K562 (cell line): Measurements from ENCODE around the gene ADAMTS15. TPM values are rescaled to one million over a fixed set of nuclear protein-coding genes. Genes with fewer than 3 reads are reported as not detected.

ENCODE experiments used
- AFF1 ChIP-seq, 2 experiments: fragments of 450-650 bp; IDR thresholded peaks; 2 replicates each; pipeline ENCODE4 v1.6.1; 2018; ENCODE audit warnings: mild to moderate bottlenecking in 2 of 2, low read depth in 1 of 2; ENCODE audit not compliant: partially characterized antibody in 2 of 2
- BCOR ChIP-seq: fragments of 450-650 bp; IDR thresholded peaks from 2 replicates; pipeline ENCODE4 v1.6.1; 2016
- CBFA2T3 ChIP-seq: fragments of 450-650 bp; IDR thresholded peaks from 2 replicates; pipeline ENCODE4 v1.6.1; 2017
- CHCHD3 ChIP-seq: fragments of 250-450 bp; sonication (Bioruptor Pico); IDR thresholded peaks from 2 replicates; pipeline ENCODE4 v2.1.2; 2022; ENCODE audit warnings: mild to moderate bottlenecking
- KLF16 ChIP-seq: IDR thresholded peaks from 2 replicates; pipeline ENCODE4 v1.6.1; 2016; ENCODE audit warnings: antibody characterized with exemption
- MCM5 ChIP-seq: fragments of 450-650 bp; IDR thresholded peaks from 2 replicates; pipeline ENCODE4 v1.6.1; 2016; ENCODE audit warnings: low read depth
- NR0B1 ChIP-seq: fragments of 450-650 bp; IDR thresholded peaks from one replicate; pipeline ENCODE4 v1.6.1; 2018; ENCODE audit warnings: mild to moderate bottlenecking, moderate library complexity; ENCODE audit not compliant: partially characterized antibody
- SREBF1 ChIP-seq: fragments of 150-350 bp; IDR thresholded peaks from 2 replicates; pipeline ENCODE4 v1.6.1; 2014; ENCODE audit warnings: antibody characterized with exemption, low read depth, low read length, borderline replicate concordance
- ZBTB5 ChIP-seq: fragments of 450-650 bp; IDR thresholded peaks from 2 replicates; pipeline ENCODE4 v1.6.1; 2017; ENCODE audit warnings: antibody characterized with exemption
- ZFX ChIP-seq: sonication (generic); formaldehyde crosslinking; IDR thresholded peaks from 2 replicates; pipeline ENCODE4 v1.8.0; 2022; ENCODE audit warnings: mild to moderate bottlenecking, missing genetic modification reagents, moderate library complexity
- ZNF143 ChIP-seq: sonication (generic); formaldehyde crosslinking; IDR thresholded peaks from 2 replicates; pipeline ENCODE4 v1.9.0; 2022; ENCODE audit warnings: mild to moderate bottlenecking, missing genetic modification reagents
- ZNF324 ChIP-seq: fragments of 250-450 bp; sonication (Bioruptor Pico); IDR thresholded peaks from 2 replicates; pipeline ENCODE4 v1.4.0; 2020; ENCODE audit warnings: mild to moderate bottlenecking
- polyA plus RNA-seq, 8 experiments: library from polyadenylated mRNA; depleted of rRNA in 4 of 8; stranded (reverse) in 5 of 8; unstranded in 3 of 8; fragments of >200 nt; fragmentation: Nextera tagmentation in 2 of 8; fragmentation: Illumina TruSeq in 1 of 8; extraction: Ambion mirVana in 2 of 8; extraction: Trizol in 1 of 8; gene quantifications; 2 replicates each; pipeline versions ENCODE4 v1.2.1 to v1.2.3, GENCODE V29; 2011 to 2014; ENCODE audit warnings: inconsistent platforms in 1 of 8, missing spikeins in 1 of 8
- total RNA-seq, 7 experiments: library from RNA; depleted of rRNA in 6 of 7; stranded (reverse); fragments of >200 nt in 6 of 7; fragmentation: Illumina TruSeq in 2 of 7; extraction: Trizol in 2 of 7; gene quantifications; 2 replicates each; pipeline versions ENCODE4 v1.2.1 to v1.2.3, GENCODE V29; 2011 to 2021; ENCODE audit warnings: low replicate concordance in 1 of 7

ADAMTS15 gene
- total and polyA plus RNA-seq, 9 of the 15 experiments (the other 6 are each of a cell fraction or from before 2014, with no cell fraction given): 0.04 TPM; not detected in 8

- no peak for TF ChIP-seq AFF1 (IDR thresholded peaks at IDR 0.05; ENCODE audit: low read depth in 1 of 2, partially characterized antibody in 2 of 2)
- no peak for TF ChIP-seq SREBF1
- TF ChIP-seq KLF16: no peak
- TF ChIP-seq CHCHD3 (CRISPR knock-in tag): no peak
- no peak for TF ChIP-seq ZBTB5
- TF ChIP-seq CBFA2T3: no peak
- no peak for TF ChIP-seq ZNF324
- TF ChIP-seq BCOR: no peak
- TF ChIP-seq ZNF143 (CRISPR knock-in tag): no peak
- TF ChIP-seq ZFX (CRISPR knock-in tag): no peak
- TF ChIP-seq NR0B1: no peak
- TF ChIP-seq MCM5: no peak
Measured at GRCh38 chr11:130448039-130448415, 418 bp upstream of the ADAMTS15 start (continued).
